SK-N-SH (cell line): ENCODE results near the gene SYNGR3. TPM values are rescaled to one million over a fixed set of nuclear protein-coding genes. Genes with fewer than 3 reads are reported as not detected.

Experiments used
- CHD2 ChIP-seq: fragments of 150-350 bp; IDR thresholded peaks from 2 replicates; pipeline ENCODE4 v1.6.1; 2018; ENCODE audit warnings: low read length; ENCODE audit not compliant: partially characterized antibody
- ELF1 ChIP-seq: IDR thresholded peaks from 2 replicates; pipeline ENCODE4 v1.4.0; 2012
- EP300 ChIP-seq, 2 experiments: IDR thresholded peaks; 2 replicates each; pipeline versions ENCODE4 v1.4.0 to v1.6.1; 2012; ENCODE audit warnings: borderline replicate concordance in 1 of 2, low read depth in 1 of 2, low read length in 1 of 2
- EZH2phosphoT487 ChIP-seq: fragments of 200-600 bp; sonication (generic); IDR thresholded peaks from 2 replicates; pipeline ENCODE4 v1.6.1; 2017; ENCODE audit warnings: low read depth, mixed run types, mild to moderate bottlenecking, antibody characterized with exemption, moderate library complexity, borderline replicate concordance
- GABPA ChIP-seq: IDR thresholded peaks from 2 replicates; pipeline ENCODE4 v1.4.0; 2012; ENCODE audit warnings: low read depth, mild to moderate bottlenecking
- JUND ChIP-seq: IDR thresholded peaks from 2 replicates; pipeline ENCODE4 v1.4.0; 2012
- MEF2A ChIP-seq: IDR thresholded peaks from 2 replicates; pipeline ENCODE4 v1.4.0; 2012; ENCODE audit warnings: low read depth, borderline replicate concordance
- RFX5 ChIP-seq: IDR thresholded peaks from 2 replicates; pipeline ENCODE4 v1.6.1; 2012; ENCODE audit warnings: mild to moderate bottlenecking, improper control_type of control experiment, low read length
- RXRA ChIP-seq: IDR thresholded peaks from 2 replicates; pipeline ENCODE4 v1.4.0; 2012; ENCODE audit warnings: low read depth, mild to moderate bottlenecking, borderline replicate concordance
- TAF1 ChIP-seq: IDR thresholded peaks from 2 replicates; pipeline ENCODE4 v1.6.1; 2012; ENCODE audit warnings: low read depth, mild to moderate bottlenecking, low read length, moderate library complexity, borderline replicate concordance
- TCF12 ChIP-seq: IDR thresholded peaks from 2 replicates; pipeline ENCODE4 v1.4.0; 2012
- YY1 ChIP-seq: IDR thresholded peaks from 2 replicates; pipeline ENCODE4 v1.4.0; 2012; ENCODE audit warnings: low read depth, mild to moderate bottlenecking
- polyA plus RNA-seq, 3 experiments: library from polyadenylated mRNA; depleted of rRNA; stranded (reverse); fragments of >200 nt; gene quantifications; 2 replicates each; pipeline ENCODE4 v1.2.3, GENCODE V29; 2012
- TF ChIP-seq, protein P1 (sequence below): fragments of 200-600 bp; sonication (generic); IDR thresholded peaks from 2 replicates; pipeline ENCODE4 v1.6.1; 2017; ENCODE audit warnings: antibody characterized with exemption, mild to moderate bottlenecking, moderate library complexity
- TF ChIP-seq, protein P2 (sequence below): IDR thresholded peaks from 2 replicates; pipeline ENCODE4 v1.4.0; 2012; ENCODE audit warnings: low read depth
- TF ChIP-seq, protein P3 (sequence below): IDR thresholded peaks from 2 replicates; pipeline ENCODE4 v1.6.1; 2012; ENCODE audit warnings: mild to moderate bottlenecking, low read depth, low read length, moderate library complexity

SYNGR3 gene
- polyA plus RNA-seq, 1 of the 3 experiments (the other 2 are of a cell fraction), result 10.7 TPM

DNA sequence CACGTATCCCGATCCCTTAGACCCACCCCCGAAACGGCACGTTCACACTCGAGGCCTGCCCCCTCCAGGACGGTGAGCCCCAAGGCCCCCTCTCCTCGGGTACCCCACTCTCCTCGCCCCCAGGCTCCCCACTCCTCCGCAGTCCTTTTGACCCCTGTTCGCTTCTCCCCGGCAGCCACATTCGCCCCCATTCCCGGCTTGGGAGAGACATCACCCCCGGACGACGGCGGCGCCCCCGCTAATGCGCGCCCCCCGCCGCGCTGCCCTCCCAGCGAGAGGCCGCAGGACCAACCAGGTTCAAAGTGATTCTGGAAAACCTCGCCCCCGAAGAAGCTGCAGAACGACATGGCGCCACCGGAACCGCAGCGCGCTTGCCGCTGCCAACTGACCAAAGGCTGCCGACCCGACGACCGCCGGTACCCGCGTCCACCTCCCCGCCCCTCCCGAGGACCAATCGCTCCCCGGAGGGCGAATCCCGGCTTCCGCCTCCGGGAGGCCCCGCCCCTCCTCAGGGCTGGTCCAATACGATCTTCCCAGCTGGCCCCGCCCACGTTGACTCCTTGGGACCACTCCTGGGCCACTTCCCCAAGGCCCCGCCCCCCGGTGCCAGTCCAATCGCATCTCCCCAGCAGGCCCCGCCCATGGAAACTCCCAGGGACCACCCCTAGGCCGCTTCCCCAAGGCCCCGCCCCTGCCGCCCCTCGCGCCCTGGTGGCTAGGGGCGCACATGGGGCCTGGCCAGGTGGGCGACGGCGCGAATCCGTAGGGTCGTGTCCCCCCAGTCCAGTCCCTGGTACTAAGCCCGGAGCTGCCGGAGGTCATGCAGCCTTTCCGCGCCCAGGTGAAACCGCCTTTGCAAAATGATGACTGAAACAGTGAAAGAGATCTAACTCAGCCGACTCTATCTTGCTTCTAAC lies 46.7 kb upstream of the SYNGR3 start, which contains the start of gene MSRB1 (continued):
- TF ChIP-seq, protein P1, sequence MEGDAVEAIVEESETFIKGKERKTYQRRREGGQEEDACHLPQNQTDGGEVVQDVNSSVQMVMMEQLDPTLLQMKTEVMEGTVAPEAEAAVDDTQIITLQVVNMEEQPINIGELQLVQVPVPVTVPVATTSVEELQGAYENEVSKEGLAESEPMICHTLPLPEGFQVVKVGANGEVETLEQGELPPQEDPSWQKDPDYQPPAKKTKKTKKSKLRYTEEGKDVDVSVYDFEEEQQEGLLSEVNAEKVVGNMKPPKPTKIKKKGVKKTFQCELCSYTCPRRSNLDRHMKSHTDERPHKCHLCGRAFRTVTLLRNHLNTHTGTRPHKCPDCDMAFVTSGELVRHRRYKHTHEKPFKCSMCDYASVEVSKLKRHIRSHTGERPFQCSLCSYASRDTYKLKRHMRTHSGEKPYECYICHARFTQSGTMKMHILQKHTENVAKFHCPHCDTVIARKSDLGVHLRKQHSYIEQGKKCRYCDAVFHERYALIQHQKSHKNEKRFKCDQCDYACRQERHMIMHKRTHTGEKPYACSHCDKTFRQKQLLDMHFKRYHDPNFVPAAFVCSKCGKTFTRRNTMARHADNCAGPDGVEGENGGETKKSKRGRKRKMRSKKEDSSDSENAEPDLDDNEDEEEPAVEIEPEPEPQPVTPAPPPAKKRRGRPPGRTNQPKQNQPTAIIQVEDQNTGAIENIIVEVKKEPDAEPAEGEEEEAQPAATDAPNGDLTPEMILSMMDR, result 0 out of 2 replicates have a peak, but pooled peaks have one; percentile 15
- TF ChIP-seq GABPA (peak; percentile 63), TAF1 (peak; percentile 79), ELF1 (peak; percentile 69), EP300 (IDR thresholded peaks at IDR 0.05; ENCODE audit: borderline replicate concordance in 1 of 2, low read depth in 1 of 2, low read length in 1 of 2) (no peak), RXRA (no peak), EZH2phosphoT487 (no peak), TCF12 (no peak), YY1 (no peak), CHD2 (no peak), JUND (no peak), RFX5 (0 out of 2 replicates have a peak, but pooled peaks have one; percentile 57), MEF2A (no peak)
- TF ChIP-seq, protein P2, sequence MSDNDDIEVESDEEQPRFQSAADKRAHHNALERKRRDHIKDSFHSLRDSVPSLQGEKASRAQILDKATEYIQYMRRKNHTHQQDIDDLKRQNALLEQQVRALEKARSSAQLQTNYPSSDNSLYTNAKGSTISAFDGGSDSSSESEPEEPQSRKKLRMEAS, result peak; percentile 50
- TF ChIP-seq, protein P3, sequence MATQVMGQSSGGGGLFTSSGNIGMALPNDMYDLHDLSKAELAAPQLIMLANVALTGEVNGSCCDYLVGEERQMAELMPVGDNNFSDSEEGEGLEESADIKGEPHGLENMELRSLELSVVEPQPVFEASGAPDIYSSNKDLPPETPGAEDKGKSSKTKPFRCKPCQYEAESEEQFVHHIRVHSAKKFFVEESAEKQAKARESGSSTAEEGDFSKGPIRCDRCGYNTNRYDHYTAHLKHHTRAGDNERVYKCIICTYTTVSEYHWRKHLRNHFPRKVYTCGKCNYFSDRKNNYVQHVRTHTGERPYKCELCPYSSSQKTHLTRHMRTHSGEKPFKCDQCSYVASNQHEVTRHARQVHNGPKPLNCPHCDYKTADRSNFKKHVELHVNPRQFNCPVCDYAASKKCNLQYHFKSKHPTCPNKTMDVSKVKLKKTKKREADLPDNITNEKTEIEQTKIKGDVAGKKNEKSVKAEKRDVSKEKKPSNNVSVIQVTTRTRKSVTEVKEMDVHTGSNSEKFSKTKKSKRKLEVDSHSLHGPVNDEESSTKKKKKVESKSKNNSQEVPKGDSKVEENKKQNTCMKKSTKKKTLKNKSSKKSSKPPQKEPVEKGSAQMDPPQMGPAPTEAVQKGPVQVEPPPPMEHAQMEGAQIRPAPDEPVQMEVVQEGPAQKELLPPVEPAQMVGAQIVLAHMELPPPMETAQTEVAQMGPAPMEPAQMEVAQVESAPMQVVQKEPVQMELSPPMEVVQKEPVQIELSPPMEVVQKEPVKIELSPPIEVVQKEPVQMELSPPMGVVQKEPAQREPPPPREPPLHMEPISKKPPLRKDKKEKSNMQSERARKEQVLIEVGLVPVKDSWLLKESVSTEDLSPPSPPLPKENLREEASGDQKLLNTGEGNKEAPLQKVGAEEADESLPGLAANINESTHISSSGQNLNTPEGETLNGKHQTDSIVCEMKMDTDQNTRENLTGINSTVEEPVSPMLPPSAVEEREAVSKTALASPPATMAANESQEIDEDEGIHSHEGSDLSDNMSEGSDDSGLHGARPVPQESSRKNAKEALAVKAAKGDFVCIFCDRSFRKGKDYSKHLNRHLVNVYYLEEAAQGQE, result no peak
